KOPT-K1 (cell line): Measurements from ENCODE around the gene ZNF469.

Experiments
- H3K27ac ChIP-seq: fragments of 200-600 bp; sonication (generic); 2 replicates; pipeline ENCODE4 v1.5.1; 2016; ENCODE audit warnings: antibody characterized with exemption, mild to moderate bottlenecking, low read depth, low read length; ENCODE audit not compliant: poor library complexity, severe bottlenecking
- H3K36me3 ChIP-seq: fragments of 200-600 bp; sonication (generic); 2 replicates; pipeline ENCODE4 v1.5.1; 2017; ENCODE audit warnings: antibody characterized with exemption, mild to moderate bottlenecking, low read length, moderate library complexity; ENCODE audit not compliant: insufficient read depth
- H3K9me3 ChIP-seq: fragments of 200-600 bp; sonication (generic); 2 replicates; pipeline ENCODE4 v1.5.1; 2017; ENCODE audit warnings: antibody characterized with exemption, low read length, mild to moderate bottlenecking; ENCODE audit not compliant: insufficient read depth, poor library complexity, severe bottlenecking

ZNF469 gene

DNA sequence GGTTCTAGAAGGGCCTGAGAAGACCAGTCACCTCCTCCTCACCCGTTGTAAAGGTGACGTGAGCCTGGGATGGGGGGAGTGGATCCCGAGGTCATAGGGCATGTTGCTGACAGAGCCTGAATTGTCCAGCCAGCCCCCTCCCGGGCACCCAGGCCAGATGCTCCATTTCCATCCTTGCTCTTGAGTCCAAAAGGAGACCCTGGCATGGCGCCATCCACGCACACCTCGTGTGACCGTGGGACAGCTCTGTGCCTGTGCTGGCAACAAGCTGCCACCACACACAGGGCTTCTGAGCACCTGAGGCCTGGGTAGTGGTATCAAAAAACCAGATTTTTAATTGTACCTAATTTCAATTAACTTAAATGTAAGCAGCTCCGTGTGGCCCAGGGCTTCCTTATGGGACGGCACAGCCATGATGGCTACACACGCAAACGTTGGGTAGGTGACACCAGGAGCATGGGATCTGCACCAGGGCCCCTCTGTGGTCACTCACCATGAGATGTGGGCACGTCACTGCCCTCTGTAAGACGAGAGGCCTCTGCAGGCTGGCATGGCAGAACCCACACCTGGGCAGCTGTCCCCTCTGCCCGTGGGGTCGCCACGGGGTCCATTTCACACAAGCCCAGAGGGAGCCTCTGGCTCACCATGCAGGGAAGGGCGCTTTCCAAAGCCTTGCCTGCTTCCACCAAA is 37.6 kb upstream of the ZNF469 start:
- Histone ChIP-seq H3K27ac (no peak overlapping the region), H3K36me3 (no peaks in the 10 kb centered on the region), H3K9me3 (no peaks in the 10 kb centered on the region)

- no peaks in the 10 kb centered on the region for H3K36me3 ChIP-seq
- no peaks in the 10 kb centered on the region for H3K9me3 ChIP-seq
- H3K27ac ChIP-seq = no peak overlapping the region
These were observed 36.8 kb upstream of the ZNF469 start for GRCh38 chr16:88345721-88346560.

- Histone ChIP-seq H3K27ac (no peak overlapping the region), H3K36me3 (no peaks in the 10 kb centered on the region), H3K9me3 (no peaks in the 10 kb centered on the region)
These were observed 35.9 kb upstream of the ZNF469 start for GRCh38 chr16:88346680-88347505.

- Histone ChIP-seq H3K36me3 (no peaks in the 10 kb centered on the region), H3K27ac (no peak overlapping the region), H3K9me3 (no peaks in the 10 kb centered on the region)
These were observed 34.9 kb upstream of the ZNF469 start for GRCh38 chr16:88347656-88348376.

GRCh38 chr16:88348377-88349152 is 34.2 kb upstream of the ZNF469 start:
- Histone ChIP-seq H3K27ac (no peak overlapping the region), H3K36me3 (no peaks in the 10 kb centered on the region), H3K9me3 (no peaks in the 10 kb centered on the region)

DNA sequence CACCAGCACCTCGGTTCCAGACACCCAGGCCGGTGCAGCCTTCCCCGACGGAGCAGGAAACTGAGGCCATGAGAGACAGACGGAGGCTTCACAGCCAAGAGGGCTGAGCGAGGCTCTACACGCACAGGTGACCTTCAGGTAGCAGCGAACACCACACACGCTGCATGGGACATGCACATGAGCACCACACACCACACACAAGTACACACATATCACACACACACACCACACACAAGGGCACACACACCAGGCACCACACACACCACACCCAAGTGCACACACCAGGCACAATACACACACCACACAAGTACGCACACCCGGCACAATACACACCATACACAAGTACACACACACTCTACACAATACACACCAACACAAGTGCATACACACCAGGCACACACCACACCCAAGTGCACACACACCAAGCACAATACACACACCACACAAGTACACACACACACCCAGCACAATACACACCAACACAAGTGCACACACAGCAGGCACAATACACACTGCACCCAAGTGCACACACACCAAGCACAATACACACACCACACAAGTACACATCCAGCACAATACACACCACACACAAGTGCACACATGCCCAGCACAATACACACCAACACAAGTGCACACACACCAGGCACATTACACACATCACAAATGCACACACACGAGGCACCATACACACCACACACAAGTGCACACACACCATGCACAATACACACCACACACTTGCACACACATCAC is 33.4 kb upstream of the ZNF469 start:
- Histone ChIP-seq H3K9me3 (no peaks in the 10 kb centered on the region), H3K27ac (no peak overlapping the region), H3K36me3 (no peaks in the 10 kb centered on the region)

- Histone ChIP-seq H3K27ac (no peak overlapping the region), H3K9me3 (no peaks in the 10 kb centered on the region), H3K36me3 (no peaks in the 10 kb centered on the region)
These were observed 32.6 kb upstream of the ZNF469 start for GRCh38 chr16:88349903-88350900.

DNA sequence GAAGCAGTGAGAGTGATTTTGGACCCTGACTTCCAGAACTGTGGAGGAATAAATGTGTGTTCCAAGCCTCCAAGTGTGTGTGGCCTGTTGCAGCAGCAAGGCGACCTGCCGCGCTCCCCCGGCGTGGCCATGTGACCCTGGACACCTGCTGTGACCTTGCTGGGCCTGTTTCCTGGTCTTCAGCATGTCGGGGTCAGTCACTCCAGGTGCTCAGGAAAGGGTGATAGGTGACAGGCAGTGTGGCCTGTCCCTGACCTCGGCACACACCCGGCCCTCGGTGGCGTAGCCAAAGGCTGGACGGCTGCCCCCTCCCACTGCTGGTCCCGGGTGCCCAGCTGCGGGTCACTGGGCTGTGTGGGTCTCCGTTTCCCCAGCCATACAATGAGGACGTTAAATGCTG is 31.8 kb upstream of the ZNF469 start:
- no peaks in the 10 kb centered on the region for H3K9me3 ChIP-seq
- no peak overlapping the region for H3K27ac ChIP-seq
- no peaks in the 10 kb centered on the region for H3K36me3 ChIP-seq

DNA sequence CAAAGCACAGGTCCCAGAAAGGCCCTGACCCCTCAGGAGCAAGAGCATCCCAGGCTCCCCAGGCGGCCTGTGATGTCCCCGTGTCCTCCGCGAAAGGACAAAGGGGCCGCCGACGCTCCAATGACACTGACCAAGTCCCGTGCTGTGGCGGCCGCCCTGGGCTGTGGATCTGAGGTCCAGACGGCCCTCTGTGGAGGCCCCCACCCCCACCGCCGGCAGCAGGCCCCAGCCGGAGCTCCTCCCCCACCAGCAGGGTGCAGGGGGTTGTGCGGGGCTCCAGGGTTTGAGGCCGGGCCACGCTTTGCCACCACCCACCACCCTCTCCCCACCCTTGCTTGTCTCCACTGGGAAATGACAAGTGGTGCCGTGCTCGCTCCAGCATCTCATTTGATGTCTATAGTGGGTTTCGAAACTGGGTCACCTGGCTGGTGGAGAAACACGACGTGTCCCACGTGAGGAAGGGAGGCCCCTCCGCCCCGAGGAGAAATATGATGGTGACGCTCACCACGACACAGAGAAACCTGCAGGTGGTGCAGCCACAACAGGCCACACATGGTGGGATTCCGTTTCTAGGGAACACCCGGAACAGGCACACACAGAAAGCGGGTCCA is 31.2 kb upstream of the ZNF469 start:
- H3K36me3 ChIP-seq = no peaks in the 10 kb centered on the region
- H3K27ac ChIP-seq = no peak overlapping the region
- no peaks in the 10 kb centered on the region for H3K9me3 ChIP-seq

DNA sequence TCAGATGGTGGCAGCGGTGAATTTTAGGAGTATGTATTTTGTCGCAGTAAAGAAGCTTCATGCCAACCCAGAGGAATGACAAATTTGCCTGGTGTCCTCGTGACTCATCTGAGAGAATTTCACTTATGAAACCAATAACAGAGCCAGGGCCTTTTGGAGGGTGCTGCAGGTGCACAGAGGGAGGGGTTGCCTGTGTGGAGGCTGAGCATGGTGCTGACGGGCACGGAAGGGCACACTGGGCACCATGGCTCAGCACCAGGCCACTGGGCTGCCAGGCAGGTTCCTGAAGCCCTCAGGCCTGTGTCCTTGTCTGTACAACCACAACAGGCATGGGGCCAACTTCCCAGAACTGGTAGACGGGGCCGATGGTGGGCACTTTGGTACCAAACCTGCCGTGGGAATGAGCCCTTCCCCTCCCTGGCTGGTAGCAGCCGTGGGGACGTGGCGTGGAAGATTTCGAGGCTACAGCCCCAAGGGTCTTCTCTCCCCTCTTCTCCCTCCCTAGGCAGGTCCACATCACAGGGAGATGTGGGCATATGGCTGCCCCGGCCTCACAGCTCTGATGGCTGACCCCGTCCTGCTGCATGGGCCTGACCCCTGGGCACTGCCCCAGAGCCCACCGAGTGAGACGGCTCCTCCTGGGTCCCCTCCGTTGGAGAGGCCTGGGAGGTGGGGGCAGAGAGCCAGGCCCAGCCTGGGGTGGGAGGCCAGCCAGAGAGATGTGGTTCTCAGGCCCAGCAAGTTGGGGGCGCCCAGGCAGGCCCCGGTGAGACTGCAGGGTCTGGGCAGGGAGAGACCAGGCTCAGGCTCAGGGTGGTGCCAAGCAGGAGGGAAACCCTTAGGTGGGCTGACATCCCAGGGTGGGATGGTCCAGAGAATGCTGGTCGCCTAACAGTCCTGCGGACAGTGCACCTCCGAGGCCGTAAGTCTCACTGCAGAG is 30.2 kb upstream of the ZNF469 start:
- no peaks in the 10 kb centered on the region for H3K9me3 ChIP-seq
- no peak overlapping the region for H3K27ac ChIP-seq
- no peaks in the 10 kb centered on the region for H3K36me3 ChIP-seq

DNA sequence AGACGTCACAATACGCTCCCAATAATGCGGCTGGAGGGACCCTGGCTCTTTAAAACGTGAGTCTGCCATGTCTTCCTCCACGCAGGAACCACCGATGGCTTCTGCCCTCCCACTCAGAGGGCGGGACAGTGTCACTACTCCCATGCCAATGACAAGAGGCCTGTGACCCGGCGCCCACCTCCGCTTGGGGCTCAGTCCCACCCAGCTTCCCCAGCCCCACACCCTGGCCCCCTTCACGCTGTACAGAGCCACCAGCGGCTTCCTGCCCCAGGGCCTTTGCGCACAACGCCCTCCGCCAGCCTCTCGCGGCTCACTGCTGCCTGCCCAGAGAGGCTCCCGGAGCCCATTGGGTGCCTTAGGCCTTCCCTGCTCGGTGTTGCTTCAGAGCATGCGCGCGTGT is 29.5 kb upstream of the ZNF469 start:
- no peaks in the 10 kb centered on the region for H3K36me3 ChIP-seq
- no peak overlapping the region for H3K27ac ChIP-seq
- no peaks in the 10 kb centered on the region for H3K9me3 ChIP-seq
